H1 (cell line): ENCODE data around the gene PCID2. TPM values are rescaled to one million over a fixed set of nuclear protein-coding genes. Genes with fewer than 3 reads are reported as not detected.

ENCODE experiments used
- CTCF ChIA-PET: fragments of 300-600 bp; sonication (Branson Sonifier 250); formaldehyde crosslinking; loops from one replicate; lab custom pipeline; 2021; ENCODE audit not compliant: partially characterized antibody; lab: Charles Lee
- POLR2A ChIA-PET: fragments of 300-600 bp; sonication (Branson Sonifier 250); formaldehyde crosslinking; loops from one replicate; lab custom pipeline; 2021; ENCODE audit warnings: inconsistent platforms; ENCODE audit not compliant: partially characterized antibody; lab: Charles Lee
- DNase-seq, 2 experiments: peaks; one replicate each; pipeline versions ENCODE4 v3.0.0 to v3.0.0-alpha.2; 2010 to 2022; ENCODE audit warnings: low spot score in 2 of 2, low read depth in 1 of 2, mixed read lengths in 1 of 2
- FAIRE-seq: peaks from 2 replicates; lab custom pipeline; 2011; peaks lifted over from hg19 to GRCh38; lab: Jason Lieb, UNC
- H2AFZ ChIP-seq: 2 replicates; pipeline ENCODE4 v1.8.1; 2012; ENCODE audit warnings: low read length, inconsistent platforms
- H2AK5ac ChIP-seq: 2 replicates; pipeline ENCODE4 v1.6.1; 2013; ENCODE audit warnings: low read depth, low read length
- H2BK120ac ChIP-seq: replicated peaks from 2 replicates; pipeline ENCODE3; 2013; ENCODE audit warnings: low read depth, low read length, inconsistent platforms
- H2BK12ac ChIP-seq: 2 replicates; pipeline ENCODE4 v1.6.1; 2013; ENCODE audit warnings: low read depth, low read length
- H2BK15ac ChIP-seq: 2 replicates; pipeline ENCODE4 v1.6.1; 2013; ENCODE audit warnings: low read length
- H2BK20ac ChIP-seq: 2 replicates; pipeline ENCODE4 v1.6.1; 2013; ENCODE audit warnings: low read length
- H2BK5ac ChIP-seq: 2 replicates; pipeline ENCODE4 v1.6.1; 2013; ENCODE audit warnings: low read depth, low read length
- H3K14ac ChIP-seq: 2 replicates; pipeline ENCODE4 v1.6.1; 2013; ENCODE audit warnings: inconsistent platforms; ENCODE audit not compliant: insufficient read length
- H3K18ac ChIP-seq: 2 replicates; pipeline ENCODE4 v1.6.1; 2013; ENCODE audit warnings: low read length; ENCODE audit errors: extremely low read depth
- H3K23ac ChIP-seq: 2 replicates; pipeline ENCODE4 v1.6.1; 2013; ENCODE audit warnings: inconsistent platforms; ENCODE audit not compliant: insufficient read length
- H3K23me2 ChIP-seq: 2 replicates; pipeline ENCODE4 v1.6.1; 2013; ENCODE audit warnings: low read depth, low read length
- H3K27ac ChIP-seq: 2 replicates; pipeline ENCODE4 v1.6.1; 2011; ENCODE audit warnings: low read depth, low read length, inconsistent platforms
- H3K27me3 ChIP-seq, 4 experiments: replicated peaks in 1 of 4; 1 replicate in 1 of 4; 2 replicates in 3 of 4; pipeline versions ENCODE4 v1.6.1 to v1.8.1; 2011 to 2013; ENCODE audit warnings: low read length in 3 of 4, mild to moderate bottlenecking in 3 of 4, inconsistent platforms in 2 of 4, mixed read lengths in 2 of 4, moderate library complexity in 1 of 4; ENCODE audit not compliant: control insufficient read depth in 3 of 4, insufficient read depth in 3 of 4; ENCODE audit errors: extremely low read depth in 1 of 4
- H3K36me3 ChIP-seq, 4 experiments: 2 replicates each; pipeline versions ENCODE4 v1.6.1 to v1.8.1; 2011 to 2013; ENCODE audit warnings: mild to moderate bottlenecking in 4 of 4, low read length in 3 of 4, moderate library complexity in 2 of 4, control low read depth in 1 of 4, inconsistent platforms in 1 of 4; ENCODE audit not compliant: insufficient read depth in 4 of 4, control insufficient read depth in 2 of 4
- H3K4ac ChIP-seq: replicated peaks from 2 replicates; pipeline ENCODE3; 2013; ENCODE audit warnings: low read length, low read depth, mixed read lengths, inconsistent platforms; ENCODE audit not compliant: insufficient read length
- H3K4me1 ChIP-seq, 4 experiments: replicated peaks in 1 of 4; 1 replicate in 1 of 4; 2 replicates in 3 of 4; pipeline versions ENCODE4 v1.6.1 to v1.8.1; 2011 to 2013; ENCODE audit warnings: low read length in 3 of 4, inconsistent platforms in 2 of 4, mixed read lengths in 1 of 4; ENCODE audit not compliant: insufficient read depth in 4 of 4, control insufficient read depth in 3 of 4
- H3K4me2 ChIP-seq, 2 experiments: 2 replicates each; pipeline versions ENCODE4 v1.6.1 to v1.8.1; 2011 to 2013; ENCODE audit warnings: low read depth in 2 of 2, low read length in 2 of 2, control low read depth in 1 of 2, inconsistent platforms in 1 of 2, mild to moderate bottlenecking in 1 of 2; ENCODE audit not compliant: insufficient read depth in 1 of 2
- H3K4me3 ChIP-seq, 4 experiments: fragments of 200-600, 300-600 bp in 1 of 4; sonication (generic), shearing (Covaris generic), sonication (Bioruptor Twin) in 1 of 4; 2 replicates each; pipeline versions ENCODE4 v1.5.1 to v1.8.1; 2011 to 2016; ENCODE audit warnings: low read length in 4 of 4, low read depth in 3 of 4, control low read depth in 2 of 4, inconsistent platforms in 2 of 4, mild to moderate bottlenecking in 2 of 4, mixed read lengths in 1 of 4, moderate library complexity in 1 of 4; ENCODE audit not compliant: insufficient read depth in 2 of 4; ENCODE audit errors: extremely low read depth in 1 of 4
- H3K56ac ChIP-seq: replicated peaks from 2 replicates; pipeline ENCODE3; 2013; ENCODE audit warnings: low read depth, mild to moderate bottlenecking, mixed read lengths, low read length, inconsistent platforms; ENCODE audit not compliant: insufficient read length
- H3K79me1 ChIP-seq: 2 replicates; pipeline ENCODE4 v1.6.1; 2013; ENCODE audit warnings: low read depth, low read length, control low read depth
- H3K79me2 ChIP-seq, 2 experiments: 2 replicates each; pipeline versions ENCODE4 v1.6.1 to v1.8.1; 2012 to 2013; ENCODE audit warnings: low read length in 2 of 2, mild to moderate bottlenecking in 2 of 2, inconsistent platforms in 1 of 2; ENCODE audit not compliant: insufficient read depth in 2 of 2, control insufficient read depth in 1 of 2
- H3K9ac ChIP-seq, 4 experiments: replicated peaks in 1 of 4; 1 replicate in 1 of 4; 2 replicates in 3 of 4; pipeline versions ENCODE4 v1.6.1 to v1.8.1; 2011 to 2013; ENCODE audit warnings: low read depth in 3 of 4, low read length in 3 of 4, control low read depth in 2 of 4, mild to moderate bottlenecking in 2 of 4, moderate library complexity in 2 of 4, inconsistent platforms in 1 of 4; ENCODE audit errors: extremely low read depth in 1 of 4
- H3K9me3 ChIP-seq, 2 experiments: 2 replicates each; pipeline versions ENCODE4 v1.6.1 to v1.8.1; 2012 to 2013; ENCODE audit warnings: mild to moderate bottlenecking in 2 of 2, moderate library complexity in 2 of 2, control low read depth in 1 of 2, inconsistent platforms in 1 of 2, low read depth in 1 of 2, low read length in 1 of 2, mixed read lengths in 1 of 2; ENCODE audit not compliant: insufficient read depth in 2 of 2
- H4K20me1 ChIP-seq, 2 experiments: replicated peaks in 1 of 2; 2 replicates each; pipeline versions ENCODE3 to v1.8.1; 2011 to 2013; ENCODE audit warnings: inconsistent platforms in 2 of 2, low read length in 2 of 2, mild to moderate bottlenecking in 1 of 2; ENCODE audit not compliant: insufficient read depth in 2 of 2, control insufficient read depth in 1 of 2
- H4K5ac ChIP-seq: 2 replicates; pipeline ENCODE4 v1.6.1; 2013; ENCODE audit warnings: low read length, low read depth, mixed read lengths, inconsistent platforms; ENCODE audit not compliant: insufficient read length
- H4K8ac ChIP-seq: 2 replicates; pipeline ENCODE4 v1.8.0; 2013; ENCODE audit warnings: mild to moderate bottlenecking, moderate library complexity, low read length, inconsistent platforms; ENCODE audit not compliant: insufficient read depth; ENCODE audit errors: extremely low read depth
- H4K91ac ChIP-seq: replicated peaks from 2 replicates; pipeline ENCODE3; 2013; ENCODE audit warnings: low read length, mixed read lengths, inconsistent platforms; ENCODE audit not compliant: insufficient read length
- CEBPB ChIP-seq: IDR thresholded peaks from 2 replicates; pipeline ENCODE4 v1.6.1; 2012; ENCODE audit warnings: low read depth, low read length
- WGBS, 2 experiments: shearing (Covaris generic) in 1 of 2; methylation state at CpG; one replicate each; pipeline versions ENCODE4 v1.1.6 to v1.1.7; 2013 to 2015; ENCODE audit warnings: low lambda C conversion rate in 2 of 2, mixed read lengths in 2 of 2, inconsistent platforms in 1 of 2, low coverage in 1 of 2, missing lambda C conversion rate in 1 of 2; ENCODE audit not compliant: insufficient replicate concordance in 2 of 2, insufficient coverage in 1 of 2, insufficient read length in 1 of 2; ENCODE audit errors: extremely low coverage in 1 of 2, missing lambda C conversion rate in 1 of 2; 5-methylcytosine and 5-hydroxymethylcytosine counted together
- polyA plus RNA-seq, 7 experiments: library from polyadenylated mRNA; depleted of rRNA in 3 of 7; stranded (reverse) in 5 of 7; unstranded in 2 of 7; fragments of >200 nt in 5 of 7; fragments of 200-250 nt in 2 of 7; gene quantifications; 1 replicate in 5 of 7; 2 replicates in 1 of 7; 4 replicates in 1 of 7; pipeline versions ENCODE4 v1.2.1 to v1.2.3, GENCODE V29; 2011 to 2013; ENCODE audit warnings: missing spikeins in 2 of 7, mixed read lengths in 2 of 7
- total RNA-seq: library from RNA; stranded (reverse); fragmentation: NEBNext Ultra II Directional; extraction: Animal tissue kit (Norgen Biotek cat#: 25700); gene quantifications from 2 replicates; pipeline ENCODE4 v1.2.1, GENCODE V29; 2021
- TF ChIP-seq, protein P1 (sequence below): IDR thresholded peaks from 2 replicates; pipeline ENCODE4 v1.6.1; 2012; ENCODE audit warnings: inconsistent platforms

PCID2 gene
- total and polyA plus RNA-seq, 2 of the 8 experiments (the other 6 are each of a cell fraction or from before 2014, with no cell fraction given), result 72.4 to 72.8 TPM

DNA sequence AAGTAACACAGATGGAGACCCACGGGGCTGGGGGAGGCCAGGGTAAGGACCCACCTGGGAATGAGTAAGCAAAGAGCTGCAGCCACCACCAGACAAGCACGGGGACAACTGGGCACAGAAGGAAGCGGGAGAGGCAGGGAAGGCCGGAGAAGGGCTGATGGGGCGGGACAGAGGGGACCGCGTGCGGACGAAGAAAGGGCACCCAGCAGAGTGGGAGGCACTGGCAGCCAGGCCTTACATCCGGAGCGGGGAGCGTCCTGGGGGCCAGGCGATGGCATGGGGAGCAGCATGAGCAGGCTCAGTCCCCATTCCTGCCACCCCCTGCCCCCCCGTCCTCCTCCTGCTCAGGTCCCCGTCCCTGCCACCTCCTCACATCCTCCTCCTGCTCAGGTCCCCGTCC is 47.0 kb downstream of the PCID2 start:
- Histone ChIP-seq H3K9me3 (no peaks in the 10 kb centered on the region), H3K27ac (no peak overlapping the region), H4K5ac (no peak overlapping the region), H3K79me1 (no peaks in the 10 kb centered on the region), H2BK5ac (no peak overlapping the region), H3K79me2 (no peaks in the 10 kb centered on the region), H2BK15ac (no peak overlapping the region; the same call in 1 of the 2 replicates), H3K4me3 (no peak overlapping the region), H3K9ac (no peak overlapping the region), H3K4ac (no peak overlapping the region), H2AFZ (no peak overlapping the region), H2BK12ac (no peak overlapping the region), H3K23ac (no peak overlapping the region), H2AK5ac (no peak overlapping the region), H3K27me3 (no peaks in the 10 kb centered on the region; a peak in 1 of 7 replicates), H2BK120ac (no peak overlapping the region), H3K18ac (no peak overlapping the region), H4K20me1 (no peaks in the 10 kb centered on the region), H3K4me1 (peaks cover 0 to 22% (median 14%) of the 10 kb centered on the region in 4 experiments; a peak in 6 of 7 replicates), H3K56ac (no peak overlapping the region), H2BK20ac (no peak overlapping the region), H3K4me2 (no peak overlapping the region), H3K14ac (no peak overlapping the region), H4K91ac (no peak overlapping the region), H4K8ac (no peak overlapping the region), H3K36me3 (no peaks in the 10 kb centered on the region), H3K23me2 (no peaks in the 10 kb centered on the region; the same call in 1 of the 2 replicates)
- DNase-seq (no peak), FAIRE-seq (no peak)
- POLR2A ChIA-PET, result interaction anchor here (1.0 to 1.2 kb wide), 4 partner anchors 14 to 49 kb away, joined by 3 to 7 read pairs (median 3); no protein-coding TSS in a partner anchor
- 96% methylated on average over 3 of the region's 16 CpGs; no CpG with 5 or more reads in 1 of the 2 experiments for WGBS, 2 experiments
- CTCF ChIA-PET, result no interaction called here
- TF ChIP-seq CEBPB, result no peak
- TF ChIP-seq, protein P1, sequence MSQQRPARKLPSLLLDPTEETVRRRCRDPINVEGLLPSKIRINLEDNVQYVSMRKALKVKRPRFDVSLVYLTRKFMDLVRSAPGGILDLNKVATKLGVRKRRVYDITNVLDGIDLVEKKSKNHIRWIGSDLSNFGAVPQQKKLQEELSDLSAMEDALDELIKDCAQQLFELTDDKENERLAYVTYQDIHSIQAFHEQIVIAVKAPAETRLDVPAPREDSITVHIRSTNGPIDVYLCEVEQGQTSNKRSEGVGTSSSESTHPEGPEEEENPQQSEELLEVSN, result 0 out of 2 replicates have a peak, but pooled peaks have one; percentile 44
